GM12872 (cell line): ENCODE data around the gene ATP4B.

Experiments used
- CTCF ChIP-seq: IDR thresholded peaks from 3 replicates; pipeline ENCODE4 v1.5.1; 2011; ENCODE audit warnings: low read depth, mild to moderate bottlenecking, low read length, moderate library complexity; ENCODE audit not compliant: insufficient read depth

Gene ATP4B

DNA sequence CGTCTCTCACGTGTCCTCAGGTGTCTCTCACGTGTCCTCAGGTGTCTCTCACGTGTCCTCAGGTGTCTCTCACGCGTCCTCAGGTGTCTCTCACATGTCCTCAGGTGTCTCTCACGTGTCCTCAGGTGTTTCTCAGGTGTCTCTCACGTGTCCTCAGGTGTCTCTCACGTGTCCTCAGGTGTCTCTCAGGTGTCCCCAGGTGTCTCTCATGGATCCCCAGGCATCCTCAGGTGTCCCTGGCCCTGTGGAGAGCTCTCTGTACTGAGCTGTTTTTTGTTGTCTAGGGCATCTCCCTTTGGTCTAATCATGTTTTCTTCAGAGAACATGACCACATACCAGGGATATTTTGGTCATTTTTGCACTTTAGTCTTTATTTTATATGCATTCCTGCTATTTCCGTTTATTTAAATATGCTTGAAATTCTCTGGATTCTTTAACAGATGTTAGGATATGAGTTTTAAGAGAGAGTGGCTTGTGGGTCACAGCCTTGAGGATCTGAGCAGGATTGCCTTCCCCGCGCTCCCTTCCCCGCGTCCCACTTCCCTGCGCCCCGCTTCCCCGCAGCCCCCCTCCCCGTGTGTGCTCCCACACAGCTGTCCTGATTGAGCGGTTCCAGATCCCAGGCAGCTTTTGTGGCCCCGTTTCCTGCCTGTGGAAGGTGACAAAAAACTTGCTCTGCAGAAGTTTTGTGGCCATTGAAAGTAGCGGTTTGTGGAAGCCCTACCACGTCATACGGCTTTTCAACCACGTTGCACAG lies 31.9 kb downstream of the ATP4B start:
- no peak for TF ChIP-seq CTCF

DNA sequence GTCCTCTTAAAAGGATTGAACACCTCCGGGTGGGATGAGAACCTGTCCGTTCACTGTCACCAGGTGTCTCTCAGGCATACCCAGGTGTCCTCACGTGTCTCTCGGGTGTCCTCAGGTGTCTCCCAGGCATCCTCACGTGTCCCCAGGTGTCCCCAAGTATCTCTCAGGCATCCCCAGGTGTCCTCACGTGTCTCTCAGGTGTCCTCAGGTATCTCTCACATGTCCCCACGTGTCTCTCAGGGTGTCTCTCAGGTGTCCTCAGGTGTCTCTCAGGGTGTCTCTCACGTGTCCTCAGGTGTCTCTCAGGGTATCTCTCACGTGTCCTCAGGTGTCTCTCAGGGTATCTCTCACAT lies 33.8 kb downstream of the ATP4B start:
- no peak for TF ChIP-seq CTCF

GRCh38 chr13:113623491-113624234 lies 34.3 kb downstream of the ATP4B start:
- no peak for TF ChIP-seq CTCF

GRCh38 chr13:113622791-113623490 lies 35.1 kb downstream of the ATP4B start:
- no peak for TF ChIP-seq CTCF

GRCh38 chr13:113621498-113621897 lies 36.5 kb downstream of the ATP4B start:
- TF ChIP-seq CTCF = 0 out of 3 replicates have a peak, but pooled peaks have one; percentile 19

- TF ChIP-seq CTCF = no peak
Observed at GRCh38 chr13:113621046-113621445, 37.0 kb downstream of the ATP4B start.
